Measurements from ENCODE around the gene ANKRD42.
"Not testable (repeated sequence)": the region's sequence is repeated elsewhere in the genome, so short reads cannot be mapped to it uniquely, and the experiment has no call there.

DNA sequence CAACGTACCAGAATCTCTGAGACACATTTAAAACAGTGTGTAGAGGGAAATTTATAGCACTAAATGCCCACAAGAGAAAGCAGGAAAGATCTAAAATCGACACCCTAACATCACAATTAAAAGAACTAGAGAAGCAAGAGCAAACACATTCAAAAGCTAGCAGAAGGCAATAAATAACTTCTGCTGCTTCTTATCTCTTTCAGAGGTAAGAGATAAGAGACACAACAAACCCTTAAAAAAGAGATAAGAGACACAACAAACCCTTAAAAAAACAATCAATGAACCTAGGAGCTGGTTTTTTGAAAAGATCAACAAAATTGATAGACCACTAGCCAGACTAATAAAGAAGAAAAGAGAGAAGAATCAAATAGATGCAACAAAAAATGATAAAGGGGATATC is 75.6 kb downstream of the ANKRD42 start:
- TF ChIP-seq EZH2 (IDR thresholded peaks at IDR 0.05; ENCODE audit: low read depth, low read length, severe bottlenecking); SUZ12 (IDR thresholded peaks at IDR 0.05; ENCODE audit: low read length); GABPA (IDR thresholded peaks at IDR 0.05; ENCODE audit: borderline replicate concordance, insufficient read depth, low read length); YY1 (IDR thresholded peaks at IDR 0.05; ENCODE audit: low read depth, low read length); ZNF274 (IDR thresholded peaks at IDR 0.05; ENCODE audit: borderline replicate concordance, extremely low read depth, low read length); HDAC2 (IDR thresholded peaks at IDR 0.05; ENCODE audit: borderline replicate concordance in 1 of 2, low read depth in 2 of 2, low read length in 2 of 2); CHD1 (IDR thresholded peaks at IDR 0.05; ENCODE audit: low read depth, low read length); TEAD4 (IDR thresholded peaks at IDR 0.05; ENCODE audit: low read depth, low read length); POLR2AphosphoS5 (IDR thresholded peaks at IDR 0.05; ENCODE audit: low read depth, low read length): not testable (repeated sequence)
- TF ChIP-seq, protein P1, sequence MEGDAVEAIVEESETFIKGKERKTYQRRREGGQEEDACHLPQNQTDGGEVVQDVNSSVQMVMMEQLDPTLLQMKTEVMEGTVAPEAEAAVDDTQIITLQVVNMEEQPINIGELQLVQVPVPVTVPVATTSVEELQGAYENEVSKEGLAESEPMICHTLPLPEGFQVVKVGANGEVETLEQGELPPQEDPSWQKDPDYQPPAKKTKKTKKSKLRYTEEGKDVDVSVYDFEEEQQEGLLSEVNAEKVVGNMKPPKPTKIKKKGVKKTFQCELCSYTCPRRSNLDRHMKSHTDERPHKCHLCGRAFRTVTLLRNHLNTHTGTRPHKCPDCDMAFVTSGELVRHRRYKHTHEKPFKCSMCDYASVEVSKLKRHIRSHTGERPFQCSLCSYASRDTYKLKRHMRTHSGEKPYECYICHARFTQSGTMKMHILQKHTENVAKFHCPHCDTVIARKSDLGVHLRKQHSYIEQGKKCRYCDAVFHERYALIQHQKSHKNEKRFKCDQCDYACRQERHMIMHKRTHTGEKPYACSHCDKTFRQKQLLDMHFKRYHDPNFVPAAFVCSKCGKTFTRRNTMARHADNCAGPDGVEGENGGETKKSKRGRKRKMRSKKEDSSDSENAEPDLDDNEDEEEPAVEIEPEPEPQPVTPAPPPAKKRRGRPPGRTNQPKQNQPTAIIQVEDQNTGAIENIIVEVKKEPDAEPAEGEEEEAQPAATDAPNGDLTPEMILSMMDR (IDR thresholded peaks at IDR 0.05; ENCODE audit: control extremely low read depth in 1 of 3, insufficient read depth in 1 of 3, low read depth in 1 of 3, low read length in 3 of 3): not testable (repeated sequence)
- TF ChIP-seq, protein P2, sequence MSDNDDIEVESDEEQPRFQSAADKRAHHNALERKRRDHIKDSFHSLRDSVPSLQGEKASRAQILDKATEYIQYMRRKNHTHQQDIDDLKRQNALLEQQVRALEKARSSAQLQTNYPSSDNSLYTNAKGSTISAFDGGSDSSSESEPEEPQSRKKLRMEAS (IDR thresholded peaks at IDR 0.05): not testable (repeated sequence)

All from H1 (cell line).